ENCODE data around the gene TMX2.
A peak's percentile ranks its signal among the peaks of the same experiment; 100 is the strongest.

TMX2 gene

DNA sequence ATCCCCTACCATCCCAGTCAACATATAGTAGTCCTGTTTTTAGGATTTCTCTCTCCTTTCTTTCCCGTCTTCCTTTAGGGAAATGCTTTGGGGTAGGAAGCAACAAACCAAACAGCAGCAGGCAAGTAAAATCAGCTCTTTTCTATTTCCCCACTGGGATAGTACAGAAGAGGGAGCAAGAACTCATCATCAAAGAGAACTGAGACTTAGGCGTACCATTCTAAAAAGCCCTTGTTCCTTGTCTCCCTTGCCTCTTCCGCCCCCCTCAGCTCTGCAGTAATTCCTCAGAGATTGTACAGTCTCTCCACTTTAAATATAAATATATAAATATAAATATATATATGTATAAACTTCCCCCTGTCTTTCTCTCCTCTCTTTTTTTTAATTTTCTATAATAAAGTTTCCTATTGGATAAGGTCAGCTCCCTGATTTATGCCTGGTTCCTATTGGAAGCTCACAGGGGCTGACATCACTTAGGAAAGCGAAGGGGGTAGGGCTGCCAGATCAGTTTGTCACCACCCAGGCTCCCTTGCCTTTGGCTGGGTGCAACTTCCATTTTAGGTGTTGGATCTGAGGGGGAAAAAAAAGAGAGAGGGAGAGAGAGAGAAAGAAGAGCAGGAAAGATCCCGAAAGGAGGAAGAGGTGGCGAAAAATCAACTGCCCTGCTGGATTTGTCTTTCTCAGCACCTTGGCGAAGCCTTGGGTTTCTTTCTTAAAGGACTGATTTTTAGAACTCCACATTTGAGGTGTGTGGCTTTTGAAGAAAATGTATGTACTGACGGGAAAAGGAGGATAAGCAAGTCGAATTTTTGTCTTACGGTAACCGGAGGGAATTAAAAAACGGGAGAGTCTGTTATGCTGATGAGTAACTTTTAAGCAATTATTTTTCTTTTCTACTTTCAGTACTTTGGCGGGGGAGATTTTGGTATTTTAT is 49.2 kb downstream of the TMX2 start, which contains the start of gene CTNND1:
Gene CTNND1 (plus strand): TSS at position 502 of the 934 bp plus-strand sequence. CDS start 29,677 bp downstream, outside the sequence.
- in situ Hi-C loops (cut with HindIII; ENCODE audit: low pct_ligation_motif_present, low pct_unique_long_range_greater_than_20kb, low sequenced_read_pairs), result no loop called here
- peak; percentile 97 for DNase-seq

DNA sequence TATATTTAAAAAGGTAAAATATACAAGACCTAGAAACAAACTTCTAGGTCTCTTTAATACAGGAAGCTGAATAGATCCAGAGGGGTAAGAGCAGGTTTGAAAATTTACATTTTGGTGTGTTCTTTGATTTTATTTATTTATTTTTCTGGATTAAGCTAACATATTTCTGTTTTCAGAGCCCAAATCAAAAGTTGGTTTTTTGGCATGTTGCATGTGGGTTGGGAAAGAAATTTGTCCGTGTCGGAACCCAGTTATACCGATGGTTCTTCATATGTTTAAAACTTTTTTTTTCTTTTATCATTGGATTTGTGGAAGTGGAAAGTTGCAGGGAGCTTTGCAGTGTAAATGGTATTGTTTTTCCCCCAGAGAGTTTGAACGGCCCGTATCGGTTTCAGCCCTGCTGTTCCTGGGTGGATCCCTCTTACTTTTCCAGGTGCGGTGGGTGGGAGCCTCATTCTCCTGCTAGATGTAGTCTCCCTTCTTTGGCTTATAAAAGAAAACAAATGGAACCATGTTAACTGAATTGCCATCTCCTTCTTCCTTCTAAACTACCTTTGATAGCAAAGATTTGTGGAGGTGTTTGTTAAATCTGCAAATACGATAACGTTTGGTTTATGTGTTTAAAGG is 50.0 kb downstream of the TMX2 start:
- in situ Hi-C loops (cut with HindIII; ENCODE audit: low pct_ligation_motif_present, low pct_unique_long_range_greater_than_20kb, low sequenced_read_pairs), result no loop called here
- peak; percentile 17 for DNase-seq

- in situ Hi-C loops (cut with HindIII; ENCODE audit: low pct_ligation_motif_present, low pct_unique_long_range_greater_than_20kb, low sequenced_read_pairs), result no loop called here
- peak; percentile 53 for DNase-seq
These were observed 51.2 kb downstream of the TMX2 start for GRCh38 chr11:57763568-57763967.

DNA sequence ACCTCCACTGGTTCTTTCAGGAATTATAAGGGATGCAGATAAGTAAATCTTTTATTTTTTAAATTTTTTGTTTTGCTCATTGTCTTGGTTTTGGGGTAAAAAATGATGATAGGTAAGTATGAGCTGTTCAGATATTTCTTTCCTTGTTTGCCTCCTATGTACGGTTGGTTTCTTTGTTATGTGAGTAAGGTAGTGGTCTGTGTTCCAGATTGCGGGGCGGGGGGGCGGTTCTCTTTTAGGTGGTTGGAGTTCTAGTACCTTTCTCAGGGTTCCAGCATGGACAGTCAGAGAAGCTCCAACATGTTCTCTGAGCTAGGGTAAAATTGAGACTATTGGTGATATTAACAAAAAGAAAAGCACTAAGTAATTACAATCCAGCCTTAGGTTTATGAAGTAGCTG is 51.6 kb downstream of the TMX2 start:
- DNase-seq, result no peak
- in situ Hi-C loops (cut with HindIII; ENCODE audit: low pct_ligation_motif_present, low pct_unique_long_range_greater_than_20kb, low sequenced_read_pairs), result no loop called here

DNA sequence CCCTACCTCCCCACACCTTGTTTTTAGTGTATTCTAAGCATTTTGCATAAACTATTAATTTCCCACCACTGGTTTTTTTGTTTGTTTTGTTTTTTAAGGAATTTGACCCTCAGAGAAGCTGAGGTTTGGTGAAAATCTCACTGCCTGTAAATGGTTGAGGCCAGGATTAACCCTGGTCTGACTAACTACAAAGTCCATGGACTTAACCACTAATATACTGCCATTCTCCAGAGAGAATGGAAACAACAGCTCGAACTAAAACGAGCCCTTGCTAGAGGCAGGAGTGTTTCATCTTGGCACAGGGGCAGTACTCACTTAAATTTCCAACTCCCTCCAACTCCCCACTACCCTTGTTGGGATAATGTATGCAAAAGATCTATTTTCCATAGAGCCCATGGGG is 52.2 kb downstream of the TMX2 start:
- DNase-seq, result no peak

GRCh38 chr11:57764972-57765371 is 52.6 kb downstream of the TMX2 start:
- in situ Hi-C loops (cut with HindIII; ENCODE audit: low pct_ligation_motif_present, low pct_unique_long_range_greater_than_20kb, low sequenced_read_pairs), result no loop called here
- no peak for DNase-seq

More for the DNA sequence above, 52.2 kb downstream of the TMX2 start:
- in situ Hi-C loops (cut with HindIII; ENCODE audit: low pct_ligation_motif_present, low pct_unique_long_range_greater_than_20kb, low sequenced_read_pairs), result no loop called here

GRCh38 chr11:57770793-57771192 is 58.4 kb downstream of the TMX2 start:
- no peak for DNase-seq
- in situ Hi-C loops (cut with HindIII; ENCODE audit: low pct_ligation_motif_present, low pct_unique_long_range_greater_than_20kb, low sequenced_read_pairs), result no loop called here

DNA sequence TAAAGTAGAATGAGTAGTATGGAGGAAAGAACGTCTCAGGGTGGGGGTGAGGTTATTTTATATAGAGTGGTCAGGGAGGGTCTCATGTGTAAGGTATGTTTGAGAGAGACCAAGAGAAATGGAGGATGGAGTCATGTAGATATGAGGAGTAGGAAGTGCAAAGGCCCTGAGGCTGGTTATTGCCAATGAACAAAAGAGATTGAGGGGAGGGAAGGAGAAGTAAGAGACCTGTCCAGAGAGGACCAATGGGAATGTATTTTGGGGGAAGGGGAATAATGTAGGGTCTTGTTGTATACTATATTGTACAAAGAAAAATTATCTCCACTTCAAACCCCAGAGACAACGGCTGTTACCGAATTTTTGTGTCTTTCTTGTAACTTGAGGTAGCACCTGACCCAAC is 59.0 kb downstream of the TMX2 start:
- no peak for DNase-seq
- in situ Hi-C loops (cut with HindIII; ENCODE audit: low pct_ligation_motif_present, low pct_unique_long_range_greater_than_20kb, low sequenced_read_pairs), result no loop called here

GRCh38 chr11:57772562-57772961 is 60.2 kb downstream of the TMX2 start:
- in situ Hi-C loops (cut with HindIII; ENCODE audit: low pct_ligation_motif_present, low pct_unique_long_range_greater_than_20kb, low sequenced_read_pairs), result no loop called here

GRCh38 chr11:57773026-57773598 is 60.7 kb downstream of the TMX2 start:
- in situ Hi-C loops (cut with HindIII; ENCODE audit: low pct_ligation_motif_present, low pct_unique_long_range_greater_than_20kb, low sequenced_read_pairs), result no loop called here
- no peak for DNase-seq

More at GRCh38 chr11:57772562-57772961, 60.2 kb downstream of the TMX2 start:
- no peak for DNase-seq

GRCh38 chr11:57775491-57775890 is 63.1 kb downstream of the TMX2 start:
- in situ Hi-C loops (cut with HindIII; ENCODE audit: low pct_ligation_motif_present, low pct_unique_long_range_greater_than_20kb, low sequenced_read_pairs), result no loop called here
- DNase-seq, result no peak

DNA sequence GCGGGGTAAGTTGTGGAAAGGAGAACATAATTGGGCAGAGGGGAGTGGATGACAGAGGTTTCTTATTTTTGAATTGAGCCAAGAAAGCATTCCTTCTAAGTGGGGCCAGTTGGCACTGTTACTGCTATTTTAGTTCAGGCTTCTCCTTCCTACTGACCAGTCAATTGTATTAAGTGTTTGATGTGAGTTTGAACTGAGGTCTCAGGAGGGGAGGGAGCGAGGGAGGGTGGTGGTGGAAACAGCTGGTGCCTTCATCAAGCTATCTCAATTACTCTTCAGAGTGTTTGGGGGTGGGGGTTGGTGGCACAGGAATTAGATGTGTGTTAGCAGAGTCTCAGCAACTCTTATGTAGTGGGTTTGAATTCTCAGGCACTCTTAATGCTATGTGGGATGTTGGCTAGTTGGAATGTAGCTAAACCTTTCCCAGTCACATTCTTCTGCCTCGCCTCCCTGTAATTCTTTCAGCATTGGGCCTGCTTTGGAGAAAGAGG is 63.7 kb downstream of the TMX2 start:
- no peak for DNase-seq
- in situ Hi-C loops (cut with HindIII; ENCODE audit: low pct_ligation_motif_present, low pct_unique_long_range_greater_than_20kb, low sequenced_read_pairs), result no loop called here

GRCh38 chr11:57776577-57777210 is 64.3 kb downstream of the TMX2 start:
- no peak for DNase-seq
- in situ Hi-C loops (cut with HindIII; ENCODE audit: low pct_ligation_motif_present, low pct_unique_long_range_greater_than_20kb, low sequenced_read_pairs), result no loop called here

DNA sequence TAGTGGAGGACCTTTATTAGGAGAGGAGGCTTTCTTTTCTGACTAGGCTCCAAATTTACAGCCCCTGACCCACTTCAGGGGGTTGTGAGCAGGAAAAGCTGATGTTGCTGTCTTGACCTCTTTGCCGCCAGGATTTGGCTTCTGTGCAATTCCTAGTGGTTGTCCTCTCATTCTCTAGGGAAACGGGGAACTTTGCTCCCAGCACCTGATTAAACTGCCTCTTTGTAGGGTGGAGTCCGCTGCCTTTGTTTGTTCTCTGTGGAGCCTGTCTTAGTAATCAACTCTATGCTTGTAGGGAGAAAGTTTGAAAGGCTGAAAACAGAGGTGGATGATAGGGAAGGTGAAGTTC is 65.5 kb downstream of the TMX2 start:
- no peak for DNase-seq
- in situ Hi-C loops (cut with HindIII; ENCODE audit: low pct_ligation_motif_present, low pct_unique_long_range_greater_than_20kb, low sequenced_read_pairs), result no loop called here

- in situ Hi-C loops (cut with HindIII; ENCODE audit: low pct_ligation_motif_present, low pct_unique_long_range_greater_than_20kb, low sequenced_read_pairs), result no loop called here
- DNase-seq, result peak; percentile 94
These were observed 66.1 kb downstream of the TMX2 start for GRCh38 chr11:57778318-57779037.

DNA sequence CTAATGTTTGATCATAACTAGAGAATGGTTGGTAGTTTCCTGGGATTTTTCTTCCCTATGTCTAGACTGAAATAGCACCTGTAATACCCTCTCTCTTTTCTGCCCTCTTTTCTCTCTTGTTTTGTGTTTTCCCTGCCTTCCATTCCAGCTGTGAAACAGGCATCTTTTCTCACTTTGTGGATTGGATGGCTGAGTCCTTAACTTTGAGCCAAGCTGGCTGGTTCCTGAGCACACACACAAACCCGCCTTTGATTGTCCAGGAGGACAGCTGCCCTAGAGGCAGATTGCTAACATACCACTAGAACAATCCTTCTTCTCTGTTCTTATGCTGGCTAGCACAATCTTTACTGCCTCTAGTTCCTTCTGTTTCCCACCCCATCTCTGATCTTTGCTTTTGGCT is 66.9 kb downstream of the TMX2 start:
- DNase-seq, result no peak
- in situ Hi-C loops (cut with HindIII; ENCODE audit: low pct_ligation_motif_present, low pct_unique_long_range_greater_than_20kb, low sequenced_read_pairs), result no loop called here

GRCh38 chr11:57781529-57781943 is 69.1 kb downstream of the TMX2 start:
- in situ Hi-C loops (cut with HindIII; ENCODE audit: low pct_ligation_motif_present, low pct_unique_long_range_greater_than_20kb, low sequenced_read_pairs), result no loop called here
- DNase-seq, result no peak

DNA sequence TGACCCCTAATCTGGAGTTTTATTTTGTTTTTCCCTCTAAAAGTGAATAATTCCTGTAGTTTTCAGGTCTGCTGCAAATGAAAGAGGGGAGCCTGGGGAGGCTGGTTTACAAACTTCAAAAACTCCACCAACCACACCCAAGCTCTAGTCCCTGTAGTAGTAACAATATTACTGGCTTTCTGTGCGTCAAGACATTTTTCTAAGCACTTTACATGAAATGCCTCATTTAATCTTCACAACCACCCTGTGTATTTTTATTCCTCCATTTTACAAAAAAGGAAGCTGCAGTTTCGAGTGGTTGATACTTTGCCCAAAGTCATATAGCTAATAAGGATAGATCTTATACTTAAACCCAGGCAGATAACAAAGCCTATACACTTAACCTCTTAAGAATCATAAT is 72.7 kb downstream of the TMX2 start:
- DNase-seq, result no peak
- in situ Hi-C loops (cut with HindIII; ENCODE audit: low pct_ligation_motif_present, low pct_unique_long_range_greater_than_20kb, low sequenced_read_pairs), result no loop called here
